ENCODE data around the gene GINS1. TPM values are rescaled to one million over a fixed set of nuclear protein-coding genes. Genes with fewer than 3 reads are reported as not detected.

The GINS1 gene
- total and polyA plus RNA-seq, 4 donors: 0.17 to 11.4 (median 0.48) TPM

DNA sequence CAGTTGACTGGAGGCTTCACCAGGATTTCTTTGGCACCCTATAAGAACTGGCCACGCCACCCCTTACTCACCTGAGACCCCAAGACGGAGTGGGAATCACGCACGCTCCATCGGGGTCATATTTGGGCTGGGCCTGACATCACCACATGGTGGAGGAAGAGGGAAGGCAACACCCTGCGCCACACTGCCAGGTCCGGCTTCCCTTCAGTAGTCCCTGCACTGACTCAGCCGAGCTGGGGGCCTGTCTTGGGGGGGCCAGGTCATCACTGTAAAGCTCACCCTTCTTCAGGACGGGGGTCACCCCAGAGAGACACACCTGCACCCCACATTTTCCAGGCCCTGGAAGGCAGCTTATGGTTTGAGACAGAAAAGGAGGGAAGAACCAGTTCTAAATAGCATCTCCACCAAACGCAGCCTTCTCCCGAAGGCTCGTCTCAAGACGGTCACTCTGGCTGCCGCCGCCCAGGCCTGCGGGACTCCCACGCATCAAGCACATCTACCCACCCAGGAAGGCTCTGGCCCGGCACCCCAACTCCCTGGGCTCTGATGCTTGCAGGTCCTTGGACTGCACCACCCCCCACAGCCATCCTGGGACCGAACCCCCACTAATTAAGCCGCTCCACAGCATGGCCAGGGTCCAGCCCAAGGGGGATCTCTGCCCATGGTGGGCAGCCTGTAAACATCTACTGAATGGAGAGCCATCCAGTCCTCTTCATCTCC is 51.8 kb downstream of the GINS1 start:
- Histone ChIP-seq H3K27ac (ENCODE audit: low read depth in 1 of 2, low read length in 2 of 2) (no peak overlapping the region), H3K9ac (ENCODE audit: low read depth in 1 of 2, low read length in 2 of 2) (no peak overlapping the region), H3K4me3 (ENCODE audit: low read depth in 1 of 3, low read length in 3 of 3) (no peak overlapping the region), H3K9me3 (ENCODE audit: control insufficient read depth in 4 of 4, low read length in 3 of 4) (no peaks in the 10 kb centered on the region), H3K36me3 (ENCODE audit: control insufficient read depth in 4 of 4, insufficient read depth in 3 of 4, low read depth in 1 of 4, low read length in 3 of 4) (peaks cover 0 to 53% (median 17%) of the 10 kb centered on the region in 4 donors), H3K27me3 (ENCODE audit: control insufficient read depth in 4 of 4, insufficient read depth in 4 of 4, low read length in 3 of 4) (no peaks in the 10 kb centered on the region), H3K4me1 (ENCODE audit: control insufficient read depth in 4 of 4, insufficient read depth in 4 of 4, low read length in 3 of 4) (no peaks in the 10 kb centered on the region)
- 96% methylated on average over 20 of the region's 20 CpGs for WGBS
- TF ChIP-seq, protein P1, sequence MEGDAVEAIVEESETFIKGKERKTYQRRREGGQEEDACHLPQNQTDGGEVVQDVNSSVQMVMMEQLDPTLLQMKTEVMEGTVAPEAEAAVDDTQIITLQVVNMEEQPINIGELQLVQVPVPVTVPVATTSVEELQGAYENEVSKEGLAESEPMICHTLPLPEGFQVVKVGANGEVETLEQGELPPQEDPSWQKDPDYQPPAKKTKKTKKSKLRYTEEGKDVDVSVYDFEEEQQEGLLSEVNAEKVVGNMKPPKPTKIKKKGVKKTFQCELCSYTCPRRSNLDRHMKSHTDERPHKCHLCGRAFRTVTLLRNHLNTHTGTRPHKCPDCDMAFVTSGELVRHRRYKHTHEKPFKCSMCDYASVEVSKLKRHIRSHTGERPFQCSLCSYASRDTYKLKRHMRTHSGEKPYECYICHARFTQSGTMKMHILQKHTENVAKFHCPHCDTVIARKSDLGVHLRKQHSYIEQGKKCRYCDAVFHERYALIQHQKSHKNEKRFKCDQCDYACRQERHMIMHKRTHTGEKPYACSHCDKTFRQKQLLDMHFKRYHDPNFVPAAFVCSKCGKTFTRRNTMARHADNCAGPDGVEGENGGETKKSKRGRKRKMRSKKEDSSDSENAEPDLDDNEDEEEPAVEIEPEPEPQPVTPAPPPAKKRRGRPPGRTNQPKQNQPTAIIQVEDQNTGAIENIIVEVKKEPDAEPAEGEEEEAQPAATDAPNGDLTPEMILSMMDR (IDR thresholded peaks at IDR 0.05; ENCODE audit: low read depth, low read length, missing input control): no peak
- no peak for TF ChIP-seq JUND (IDR thresholded peaks at IDR 0.05)
- TF ChIP-seq, protein P2, sequence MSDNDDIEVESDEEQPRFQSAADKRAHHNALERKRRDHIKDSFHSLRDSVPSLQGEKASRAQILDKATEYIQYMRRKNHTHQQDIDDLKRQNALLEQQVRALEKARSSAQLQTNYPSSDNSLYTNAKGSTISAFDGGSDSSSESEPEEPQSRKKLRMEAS (IDR thresholded peaks at IDR 0.05): no peak
- no peak for TF ChIP-seq RAD21 (IDR thresholded peaks at IDR 0.05)
- no peak for TF ChIP-seq GABPA (IDR thresholded peaks at IDR 0.05 in 1 of 2, conservative IDR thresholded peaks at IDR 0.05 in 1 of 2)
- TF ChIP-seq, protein P3, sequence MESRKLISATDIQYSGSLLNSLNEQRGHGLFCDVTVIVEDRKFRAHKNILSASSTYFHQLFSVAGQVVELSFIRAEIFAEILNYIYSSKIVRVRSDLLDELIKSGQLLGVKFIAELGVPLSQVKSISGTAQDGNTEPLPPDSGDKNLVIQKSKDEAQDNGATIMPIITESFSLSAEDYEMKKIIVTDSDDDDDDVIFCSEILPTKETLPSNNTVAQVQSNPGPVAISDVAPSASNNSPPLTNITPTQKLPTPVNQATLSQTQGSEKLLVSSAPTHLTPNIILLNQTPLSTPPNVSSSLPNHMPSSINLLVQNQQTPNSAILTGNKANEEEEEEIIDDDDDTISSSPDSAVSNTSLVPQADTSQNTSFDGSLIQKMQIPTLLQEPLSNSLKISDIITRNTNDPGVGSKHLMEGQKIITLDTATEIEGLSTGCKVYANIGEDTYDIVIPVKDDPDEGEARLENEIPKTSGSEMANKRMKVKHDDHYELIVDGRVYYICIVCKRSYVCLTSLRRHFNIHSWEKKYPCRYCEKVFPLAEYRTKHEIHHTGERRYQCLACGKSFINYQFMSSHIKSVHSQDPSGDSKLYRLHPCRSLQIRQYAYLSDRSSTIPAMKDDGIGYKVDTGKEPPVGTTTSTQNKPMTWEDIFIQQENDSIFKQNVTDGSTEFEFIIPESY (IDR thresholded peaks at IDR 0.05): no peak
- no peak for TF ChIP-seq HNF4G (IDR thresholded peaks at IDR 0.05)
- no peak for DNase-seq (ENCODE audit: low spot score)

DNA sequence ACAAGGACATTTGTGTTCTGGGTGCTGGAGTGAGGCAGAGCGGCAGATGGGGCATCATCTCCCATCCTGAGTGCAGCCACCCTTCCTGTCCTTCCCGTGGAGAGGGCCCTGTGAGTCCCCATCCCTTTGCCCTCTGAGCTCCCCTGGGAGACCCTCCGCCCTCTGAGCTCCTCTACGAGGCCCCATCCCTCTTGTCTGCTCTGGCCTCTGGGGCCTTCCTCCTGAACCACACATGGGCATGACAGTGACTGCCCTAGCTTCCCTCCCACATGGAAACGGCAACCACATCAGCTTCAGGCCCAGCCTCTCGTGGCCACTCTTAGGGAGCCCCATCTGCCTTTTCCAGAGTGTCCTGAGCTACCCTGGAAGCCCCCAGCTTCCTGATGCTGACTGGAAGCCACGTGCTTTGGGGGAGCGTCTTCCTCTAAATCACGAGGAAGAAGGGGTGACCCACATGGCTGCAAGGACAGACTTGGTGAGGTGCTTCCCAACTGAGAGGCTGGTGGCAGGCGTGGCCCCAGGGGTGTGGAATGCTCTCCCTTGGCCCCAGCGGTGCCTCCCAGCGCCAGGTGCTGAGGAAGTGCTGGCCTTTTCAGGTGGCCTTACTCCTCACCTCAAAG is 52.6 kb downstream of the GINS1 start:
- H3K9ac ChIP-seq (ENCODE audit: low read depth in 1 of 2, low read length in 2 of 2): no peak overlapping the region
- no peak overlapping the region for H3K27ac ChIP-seq (ENCODE audit: low read depth in 1 of 2, low read length in 2 of 2)
- H3K4me3 ChIP-seq (ENCODE audit: low read depth in 1 of 3, low read length in 3 of 3): no peak overlapping the region
- DNase-seq (ENCODE audit: low spot score): no peak
- H3K9me3 ChIP-seq (ENCODE audit: control insufficient read depth in 4 of 4, low read length in 3 of 4): no peaks in the 10 kb centered on the region
- TF ChIP-seq, protein P4, sequence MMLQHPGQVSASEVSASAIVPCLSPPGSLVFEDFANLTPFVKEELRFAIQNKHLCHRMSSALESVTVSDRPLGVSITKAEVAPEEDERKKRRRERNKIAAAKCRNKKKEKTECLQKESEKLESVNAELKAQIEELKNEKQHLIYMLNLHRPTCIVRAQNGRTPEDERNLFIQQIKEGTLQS (IDR thresholded peaks at IDR 0.05): no peak
- TF ChIP-seq, protein P2 (IDR thresholded peaks at IDR 0.05): no peak
- no peak for TF ChIP-seq GABPA (IDR thresholded peaks at IDR 0.05 in 1 of 2, conservative IDR thresholded peaks at IDR 0.05 in 1 of 2)
- TF ChIP-seq RAD21 (IDR thresholded peaks at IDR 0.05): no peak
- TF ChIP-seq TAF1 (conservative IDR thresholded peaks at IDR 0.05): no peak
- no peak for TF ChIP-seq JUND (IDR thresholded peaks at IDR 0.05)
- TF ChIP-seq, protein P5, sequence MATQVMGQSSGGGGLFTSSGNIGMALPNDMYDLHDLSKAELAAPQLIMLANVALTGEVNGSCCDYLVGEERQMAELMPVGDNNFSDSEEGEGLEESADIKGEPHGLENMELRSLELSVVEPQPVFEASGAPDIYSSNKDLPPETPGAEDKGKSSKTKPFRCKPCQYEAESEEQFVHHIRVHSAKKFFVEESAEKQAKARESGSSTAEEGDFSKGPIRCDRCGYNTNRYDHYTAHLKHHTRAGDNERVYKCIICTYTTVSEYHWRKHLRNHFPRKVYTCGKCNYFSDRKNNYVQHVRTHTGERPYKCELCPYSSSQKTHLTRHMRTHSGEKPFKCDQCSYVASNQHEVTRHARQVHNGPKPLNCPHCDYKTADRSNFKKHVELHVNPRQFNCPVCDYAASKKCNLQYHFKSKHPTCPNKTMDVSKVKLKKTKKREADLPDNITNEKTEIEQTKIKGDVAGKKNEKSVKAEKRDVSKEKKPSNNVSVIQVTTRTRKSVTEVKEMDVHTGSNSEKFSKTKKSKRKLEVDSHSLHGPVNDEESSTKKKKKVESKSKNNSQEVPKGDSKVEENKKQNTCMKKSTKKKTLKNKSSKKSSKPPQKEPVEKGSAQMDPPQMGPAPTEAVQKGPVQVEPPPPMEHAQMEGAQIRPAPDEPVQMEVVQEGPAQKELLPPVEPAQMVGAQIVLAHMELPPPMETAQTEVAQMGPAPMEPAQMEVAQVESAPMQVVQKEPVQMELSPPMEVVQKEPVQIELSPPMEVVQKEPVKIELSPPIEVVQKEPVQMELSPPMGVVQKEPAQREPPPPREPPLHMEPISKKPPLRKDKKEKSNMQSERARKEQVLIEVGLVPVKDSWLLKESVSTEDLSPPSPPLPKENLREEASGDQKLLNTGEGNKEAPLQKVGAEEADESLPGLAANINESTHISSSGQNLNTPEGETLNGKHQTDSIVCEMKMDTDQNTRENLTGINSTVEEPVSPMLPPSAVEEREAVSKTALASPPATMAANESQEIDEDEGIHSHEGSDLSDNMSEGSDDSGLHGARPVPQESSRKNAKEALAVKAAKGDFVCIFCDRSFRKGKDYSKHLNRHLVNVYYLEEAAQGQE (IDR thresholded peaks at IDR 0.05): no peak
- no peak for TF ChIP-seq NR2F2 (IDR thresholded peaks at IDR 0.05)
- no peak for TF ChIP-seq FOXA1 (IDR thresholded peaks at IDR 0.05)
- no peak for TF ChIP-seq YY1 (IDR thresholded peaks at IDR 0.05)
- TF ChIP-seq SP1 (IDR thresholded peaks at IDR 0.05): no peak
- no peak for TF ChIP-seq HNF4A (conservative IDR thresholded peaks at IDR 0.05)
- TF ChIP-seq RXRA (IDR thresholded peaks at IDR 0.05): no peak
- TF ChIP-seq, protein P3 (IDR thresholded peaks at IDR 0.05): no peak
- WGBS: 90% methylated on average over 12 of the region's 12 CpGs
- H3K36me3 ChIP-seq (ENCODE audit: control insufficient read depth in 4 of 4, insufficient read depth in 3 of 4, low read depth in 1 of 4, low read length in 3 of 4): peaks cover 0 to 53% (median 16%) of the 10 kb centered on the region in 4 donors
- no peaks in the 10 kb centered on the region for H3K4me1 ChIP-seq (ENCODE audit: control insufficient read depth in 4 of 4, insufficient read depth in 4 of 4, low read length in 3 of 4)
- no peaks in the 10 kb centered on the region for H3K27me3 ChIP-seq (ENCODE audit: control insufficient read depth in 4 of 4, insufficient read depth in 4 of 4, low read length in 3 of 4)
